Epithelial cell of esophagus (primary cell): ENCODE data around the gene ZNF74.

Experiments
- DNase-seq: peaks from one replicate; pipeline ENCODE4 v3.0.0; 2010; ENCODE audit warnings: low read depth
- H3K4me3 ChIP-seq: 2 replicates; pipeline ENCODE4 v1.5.1; 2011; ENCODE audit warnings: mild to moderate bottlenecking, low read length, control low read depth
- TF ChIP-seq, protein P1 (sequence below): IDR thresholded peaks from 2 replicates; pipeline ENCODE4 v1.5.1; 2011; ENCODE audit warnings: low read depth, mild to moderate bottlenecking, low read length, control low read depth, inconsistent platforms; ENCODE audit not compliant: insufficient read depth; ENCODE audit errors: missing control alignments

The ZNF74 gene

DNA sequence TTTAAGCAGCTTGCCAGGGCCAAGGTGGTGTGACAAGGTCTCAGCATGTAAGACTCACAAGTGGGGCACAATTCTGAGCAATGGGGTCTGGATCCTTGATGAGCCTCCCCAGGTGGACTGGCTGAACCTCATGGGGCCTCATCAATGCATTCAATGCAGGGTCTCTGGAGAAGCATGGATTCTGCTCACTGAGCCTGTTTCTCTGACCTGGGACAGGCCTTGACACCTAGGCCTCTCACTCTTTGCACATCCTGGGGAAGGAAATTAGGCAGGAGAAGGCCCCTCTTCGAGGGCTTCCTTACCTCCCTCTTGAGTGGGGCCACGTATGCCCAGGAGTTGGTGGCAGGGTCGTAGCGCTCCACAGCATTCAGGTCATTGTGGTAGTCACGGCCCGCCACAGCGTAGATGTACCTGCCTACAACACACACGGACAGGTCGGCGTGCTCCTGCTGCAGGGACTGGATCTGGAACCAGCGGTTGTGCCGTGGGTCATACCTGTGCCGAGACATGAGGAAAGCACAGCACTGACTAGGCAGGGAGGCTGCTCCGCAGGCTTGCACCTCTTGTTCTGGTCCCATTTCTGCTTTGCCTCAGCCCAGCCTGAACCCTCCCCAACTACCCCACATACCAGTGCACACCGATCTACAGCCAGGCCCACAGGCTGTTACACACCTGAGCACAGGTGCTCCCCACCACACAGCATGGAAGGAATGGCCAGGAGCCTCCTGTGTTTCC, 63.7 kb downstream of the ZNF74 start:
- TF ChIP-seq, protein P1, sequence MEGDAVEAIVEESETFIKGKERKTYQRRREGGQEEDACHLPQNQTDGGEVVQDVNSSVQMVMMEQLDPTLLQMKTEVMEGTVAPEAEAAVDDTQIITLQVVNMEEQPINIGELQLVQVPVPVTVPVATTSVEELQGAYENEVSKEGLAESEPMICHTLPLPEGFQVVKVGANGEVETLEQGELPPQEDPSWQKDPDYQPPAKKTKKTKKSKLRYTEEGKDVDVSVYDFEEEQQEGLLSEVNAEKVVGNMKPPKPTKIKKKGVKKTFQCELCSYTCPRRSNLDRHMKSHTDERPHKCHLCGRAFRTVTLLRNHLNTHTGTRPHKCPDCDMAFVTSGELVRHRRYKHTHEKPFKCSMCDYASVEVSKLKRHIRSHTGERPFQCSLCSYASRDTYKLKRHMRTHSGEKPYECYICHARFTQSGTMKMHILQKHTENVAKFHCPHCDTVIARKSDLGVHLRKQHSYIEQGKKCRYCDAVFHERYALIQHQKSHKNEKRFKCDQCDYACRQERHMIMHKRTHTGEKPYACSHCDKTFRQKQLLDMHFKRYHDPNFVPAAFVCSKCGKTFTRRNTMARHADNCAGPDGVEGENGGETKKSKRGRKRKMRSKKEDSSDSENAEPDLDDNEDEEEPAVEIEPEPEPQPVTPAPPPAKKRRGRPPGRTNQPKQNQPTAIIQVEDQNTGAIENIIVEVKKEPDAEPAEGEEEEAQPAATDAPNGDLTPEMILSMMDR, result no peak
- DNase-seq, result no peak

More for the DNA sequence above, 63.7 kb downstream of the ZNF74 start:
- H3K4me3 ChIP-seq, result no peak overlapping the region
